Measurements from ENCODE around the gene CRADD.

- TF ChIP-seq, protein P1, sequence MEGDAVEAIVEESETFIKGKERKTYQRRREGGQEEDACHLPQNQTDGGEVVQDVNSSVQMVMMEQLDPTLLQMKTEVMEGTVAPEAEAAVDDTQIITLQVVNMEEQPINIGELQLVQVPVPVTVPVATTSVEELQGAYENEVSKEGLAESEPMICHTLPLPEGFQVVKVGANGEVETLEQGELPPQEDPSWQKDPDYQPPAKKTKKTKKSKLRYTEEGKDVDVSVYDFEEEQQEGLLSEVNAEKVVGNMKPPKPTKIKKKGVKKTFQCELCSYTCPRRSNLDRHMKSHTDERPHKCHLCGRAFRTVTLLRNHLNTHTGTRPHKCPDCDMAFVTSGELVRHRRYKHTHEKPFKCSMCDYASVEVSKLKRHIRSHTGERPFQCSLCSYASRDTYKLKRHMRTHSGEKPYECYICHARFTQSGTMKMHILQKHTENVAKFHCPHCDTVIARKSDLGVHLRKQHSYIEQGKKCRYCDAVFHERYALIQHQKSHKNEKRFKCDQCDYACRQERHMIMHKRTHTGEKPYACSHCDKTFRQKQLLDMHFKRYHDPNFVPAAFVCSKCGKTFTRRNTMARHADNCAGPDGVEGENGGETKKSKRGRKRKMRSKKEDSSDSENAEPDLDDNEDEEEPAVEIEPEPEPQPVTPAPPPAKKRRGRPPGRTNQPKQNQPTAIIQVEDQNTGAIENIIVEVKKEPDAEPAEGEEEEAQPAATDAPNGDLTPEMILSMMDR (conservative IDR thresholded peaks at IDR 0.05; ENCODE audit: low read depth, low read length), result no peak
- no peak for TF ChIP-seq POLR2A (IDR thresholded peaks at IDR 0.05; ENCODE audit: low read depth, low read length)
- TF ChIP-seq BHLHE40 (IDR thresholded peaks at IDR 0.05; ENCODE audit: low read depth, low read length), result no peak
- no peak for TF ChIP-seq SMC3 (IDR thresholded peaks at IDR 0.05; ENCODE audit: low read depth, low read length)
- TF ChIP-seq RCOR1 (IDR thresholded peaks at IDR 0.05; ENCODE audit: insufficient replicate concordance, low read length), result no peak
- TF ChIP-seq CEBPB (IDR thresholded peaks at IDR 0.05; ENCODE audit: low read depth, low read length), result no peak
- TF ChIP-seq RFX5 (IDR thresholded peaks at IDR 0.05; ENCODE audit: low read depth, low read length), result no peak
- no peak for TF ChIP-seq MXI1 (IDR thresholded peaks at IDR 0.05; ENCODE audit: borderline replicate concordance, low read depth, low read length)
- TF ChIP-seq MAFK (IDR thresholded peaks at IDR 0.05; ENCODE audit: low read depth, low read length), result no peak
- TF ChIP-seq FOS (IDR thresholded peaks at IDR 0.05; ENCODE audit: low read depth, low read length), result no peak
- TF ChIP-seq RAD21 (IDR thresholded peaks at IDR 0.05; ENCODE audit: low read length), result no peak
- TF ChIP-seq, protein P2, sequence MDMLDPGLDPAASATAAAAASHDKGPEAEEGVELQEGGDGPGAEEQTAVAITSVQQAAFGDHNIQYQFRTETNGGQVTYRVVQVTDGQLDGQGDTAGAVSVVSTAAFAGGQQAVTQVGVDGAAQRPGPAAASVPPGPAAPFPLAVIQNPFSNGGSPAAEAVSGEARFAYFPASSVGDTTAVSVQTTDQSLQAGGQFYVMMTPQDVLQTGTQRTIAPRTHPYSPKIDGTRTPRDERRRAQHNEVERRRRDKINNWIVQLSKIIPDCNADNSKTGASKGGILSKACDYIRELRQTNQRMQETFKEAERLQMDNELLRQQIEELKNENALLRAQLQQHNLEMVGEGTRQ (IDR thresholded peaks at IDR 0.05; ENCODE audit: low read depth, low read length), result no peak
- TF ChIP-seq ELK1 (IDR thresholded peaks at IDR 0.05; ENCODE audit: borderline replicate concordance, low read depth, low read length), result no peak
Measured at GRCh38 chr12:93855261-93855660, 178.1 kb downstream of the CRADD start.

Data from IMR-90 (cell line).